Breast epithelium (tissue), 3 donors: ENCODE data around the gene ISYNA1.

Experiments
- POLR2A ChIP-seq: fragments of 450-650 bp; IDR thresholded peaks from one replicate; pipeline ENCODE4 v1.6.1; 2016; ENCODE audit warnings: antibody characterized with exemption, mild to moderate bottlenecking, moderate library complexity
- POLR2AphosphoS5 ChIP-seq, 3 donors: sonication (generic); formaldehyde crosslinking; IDR thresholded peaks; one replicate each; pipeline ENCODE4 v1.6.1; 2017; ENCODE audit warnings: antibody characterized with exemption in 3 of 3
- TF ChIP-seq, protein P1 (sequence below), 3 donors: fragments of 450-650 bp; IDR thresholded peaks; one replicate each; pipeline ENCODE4 v1.5.1; 2016 to 2017; ENCODE audit warnings: antibody characterized with exemption in 3 of 3, mild to moderate bottlenecking in 3 of 3, moderate library complexity in 3 of 3

DNA sequence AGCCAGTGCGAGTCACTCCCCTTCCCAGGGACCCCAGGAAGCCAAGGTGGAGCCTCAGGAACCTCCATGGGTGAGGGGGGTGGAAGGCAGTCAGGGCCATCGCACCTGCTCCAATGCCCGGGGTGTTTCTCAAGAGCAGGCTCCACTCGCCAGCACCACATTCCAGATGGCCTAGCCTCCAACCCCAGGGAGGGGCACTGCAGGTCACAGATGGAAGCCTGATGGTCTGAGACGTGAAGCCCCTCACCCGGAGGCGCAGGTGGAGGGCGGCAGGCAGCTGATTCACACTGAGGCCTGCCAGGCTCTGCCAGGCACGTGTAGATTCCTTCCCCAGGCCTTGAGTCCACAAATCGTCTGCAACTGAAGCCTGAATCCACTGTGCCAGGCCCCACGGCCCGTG is 23.0 kb upstream of the ISYNA1 start:
- TF ChIP-seq, protein P1, sequence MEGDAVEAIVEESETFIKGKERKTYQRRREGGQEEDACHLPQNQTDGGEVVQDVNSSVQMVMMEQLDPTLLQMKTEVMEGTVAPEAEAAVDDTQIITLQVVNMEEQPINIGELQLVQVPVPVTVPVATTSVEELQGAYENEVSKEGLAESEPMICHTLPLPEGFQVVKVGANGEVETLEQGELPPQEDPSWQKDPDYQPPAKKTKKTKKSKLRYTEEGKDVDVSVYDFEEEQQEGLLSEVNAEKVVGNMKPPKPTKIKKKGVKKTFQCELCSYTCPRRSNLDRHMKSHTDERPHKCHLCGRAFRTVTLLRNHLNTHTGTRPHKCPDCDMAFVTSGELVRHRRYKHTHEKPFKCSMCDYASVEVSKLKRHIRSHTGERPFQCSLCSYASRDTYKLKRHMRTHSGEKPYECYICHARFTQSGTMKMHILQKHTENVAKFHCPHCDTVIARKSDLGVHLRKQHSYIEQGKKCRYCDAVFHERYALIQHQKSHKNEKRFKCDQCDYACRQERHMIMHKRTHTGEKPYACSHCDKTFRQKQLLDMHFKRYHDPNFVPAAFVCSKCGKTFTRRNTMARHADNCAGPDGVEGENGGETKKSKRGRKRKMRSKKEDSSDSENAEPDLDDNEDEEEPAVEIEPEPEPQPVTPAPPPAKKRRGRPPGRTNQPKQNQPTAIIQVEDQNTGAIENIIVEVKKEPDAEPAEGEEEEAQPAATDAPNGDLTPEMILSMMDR (IDR thresholded peaks at IDR 0.05) = no peak
- TF ChIP-seq POLR2AphosphoS5 (IDR thresholded peaks at IDR 0.05) = no peak
- TF ChIP-seq POLR2A = no peak
